HEK293T (cell line): Measurements from ENCODE around the gene SMARCB1.

Experiments used
- ARNT ChIP-seq: fragments of 450-650 bp; IDR thresholded peaks from 2 replicates; pipeline ENCODE4 v1.6.1; 2017; ENCODE audit warnings: mild to moderate bottlenecking
- BHLHE40 ChIP-seq: fragments of 450-650 bp; IDR thresholded peaks from 2 replicates; pipeline ENCODE4 v1.6.1; 2016; ENCODE audit warnings: mild to moderate bottlenecking, moderate library complexity, borderline replicate concordance
- CTBP1 ChIP-seq: fragments of 450-650 bp; IDR thresholded peaks from 2 replicates; pipeline ENCODE4 v1.6.1; 2016; ENCODE audit warnings: borderline replicate concordance
- ELF4 ChIP-seq: fragments of 450-650 bp; IDR thresholded peaks from 2 replicates; pipeline ENCODE4 v1.6.1; 2017; ENCODE audit warnings: antibody characterized with exemption
- FOXK2 ChIP-seq: fragments of 450-650 bp; IDR thresholded peaks from 2 replicates; pipeline ENCODE4 v1.6.1; 2016; ENCODE audit warnings: mild to moderate bottlenecking
- FOXM1 ChIP-seq: fragments of 450-650 bp; IDR thresholded peaks from 2 replicates; pipeline ENCODE4 v1.6.1; 2017; ENCODE audit warnings: mild to moderate bottlenecking, borderline replicate concordance
- LEF1 ChIP-seq: fragments of 450-650 bp; IDR thresholded peaks from 2 replicates; pipeline ENCODE4 v1.6.1; 2017; ENCODE audit warnings: mild to moderate bottlenecking, borderline replicate concordance
- SP1 ChIP-seq: fragments of 450-650 bp; IDR thresholded peaks from 2 replicates; pipeline ENCODE4 v1.6.1; 2017
- SUZ12 ChIP-seq: fragments of 450-650 bp; IDR thresholded peaks from 2 replicates; pipeline ENCODE4 v1.6.1; 2016; ENCODE audit warnings: mild to moderate bottlenecking
- TARDBP ChIP-seq: fragments of 450-650 bp; IDR thresholded peaks from 2 replicates; pipeline ENCODE4 v1.6.1; 2016
- ZNF384 ChIP-seq: fragments of 450-650 bp; IDR thresholded peaks from 2 replicates; pipeline ENCODE4 v1.6.1; 2016

DNA sequence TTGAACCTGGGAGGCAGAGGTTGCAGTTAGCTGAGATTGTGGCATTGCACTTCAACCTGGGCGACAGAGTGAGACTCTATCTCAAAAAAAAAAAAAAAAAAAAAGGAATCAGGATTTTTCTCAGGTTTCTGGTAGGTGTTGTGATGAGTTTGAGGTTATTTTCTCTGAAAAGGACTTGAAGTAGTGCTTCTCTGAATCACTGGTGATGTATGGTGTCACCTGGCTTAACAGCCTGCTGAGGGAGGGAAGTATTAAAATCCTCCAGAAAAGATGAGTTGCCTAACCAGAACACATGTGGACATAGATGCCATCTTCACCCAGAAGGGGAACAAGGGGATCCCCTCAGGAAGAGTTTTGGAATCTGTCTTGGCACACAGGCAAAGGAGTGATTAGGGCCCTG, 20.1 kb downstream of the SMARCB1 start:
- TF ChIP-seq LEF1 (no peak), BHLHE40 (no peak), ELF4 (no peak), SP1 (no peak), SUZ12 (no peak), ARNT (no peak), FOXM1 (no peak), TARDBP (no peak), FOXK2 (no peak), CTBP1 (no peak), ZNF384 (no peak)
